ENCODE results near the gene AGA. TPM values are rescaled to one million over a fixed set of nuclear protein-coding genes. Genes with fewer than 3 reads are reported as not detected.

The AGA gene
- total and polyA plus RNA-seq, 9 donors, result 8.9 to 25.0 (median 17.6) TPM

GRCh38 chr4:177436456-177436855 is 5.8 kb downstream of the AGA start:
- Histone ChIP-seq H3K27ac (no peak overlapping the region), H3K4me3 (no peak overlapping the region), H3K36me3 (no peaks in the 10 kb centered on the region), H3K27me3 (no peaks in the 10 kb centered on the region), H3K9me3 (no peaks in the 10 kb centered on the region), H3K4me1 (ENCODE audit: insufficient read depth) (no peaks in the 10 kb centered on the region)
- 44 to 56% (median 46%) methylated on average over 7 of the region's 7 CpGs for WGBS, 3 donors
- intact Hi-C loops (cut with DNase I), result no loop called here
- DNase-seq, result peak; percentile 21 to 63 (median 33)
- TF ChIP-seq POLR2A (IDR thresholded peaks at IDR 0.05) (no peak), EP300 (IDR thresholded peaks at IDR 0.05) (no peak)
- TF ChIP-seq, protein P1, sequence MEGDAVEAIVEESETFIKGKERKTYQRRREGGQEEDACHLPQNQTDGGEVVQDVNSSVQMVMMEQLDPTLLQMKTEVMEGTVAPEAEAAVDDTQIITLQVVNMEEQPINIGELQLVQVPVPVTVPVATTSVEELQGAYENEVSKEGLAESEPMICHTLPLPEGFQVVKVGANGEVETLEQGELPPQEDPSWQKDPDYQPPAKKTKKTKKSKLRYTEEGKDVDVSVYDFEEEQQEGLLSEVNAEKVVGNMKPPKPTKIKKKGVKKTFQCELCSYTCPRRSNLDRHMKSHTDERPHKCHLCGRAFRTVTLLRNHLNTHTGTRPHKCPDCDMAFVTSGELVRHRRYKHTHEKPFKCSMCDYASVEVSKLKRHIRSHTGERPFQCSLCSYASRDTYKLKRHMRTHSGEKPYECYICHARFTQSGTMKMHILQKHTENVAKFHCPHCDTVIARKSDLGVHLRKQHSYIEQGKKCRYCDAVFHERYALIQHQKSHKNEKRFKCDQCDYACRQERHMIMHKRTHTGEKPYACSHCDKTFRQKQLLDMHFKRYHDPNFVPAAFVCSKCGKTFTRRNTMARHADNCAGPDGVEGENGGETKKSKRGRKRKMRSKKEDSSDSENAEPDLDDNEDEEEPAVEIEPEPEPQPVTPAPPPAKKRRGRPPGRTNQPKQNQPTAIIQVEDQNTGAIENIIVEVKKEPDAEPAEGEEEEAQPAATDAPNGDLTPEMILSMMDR (IDR thresholded peaks at IDR 0.05), result no peak

GRCh38 chr4:177434667-177435066 is 7.6 kb downstream of the AGA start:
- no peaks in the 10 kb centered on the region for H3K27me3 ChIP-seq
- no peaks in the 10 kb centered on the region for H3K36me3 ChIP-seq
- H3K4me3 ChIP-seq, result no peak overlapping the region
- no peak overlapping the region for H3K27ac ChIP-seq
- H3K9me3 ChIP-seq, result no peaks in the 10 kb centered on the region
- no peak for DNase-seq
- no peaks in the 10 kb centered on the region for H3K4me1 ChIP-seq (ENCODE audit: insufficient read depth)
- 92 to 97% (median 96%) methylated on average over 8 of the region's 8 CpGs for WGBS, 3 donors
- TF ChIP-seq POLR2A (IDR thresholded peaks at IDR 0.05) (no peak), EP300 (IDR thresholded peaks at IDR 0.05) (no peak)
- TF ChIP-seq, protein P1 (IDR thresholded peaks at IDR 0.05), result no peak
- intact Hi-C loops (cut with DNase I), result no loop called here

- DNase-seq, result no peak
- Histone ChIP-seq H3K9me3 (no peaks in the 10 kb centered on the region), H3K4me3 (no peak overlapping the region), H3K4me1 (ENCODE audit: insufficient read depth) (no peaks in the 10 kb centered on the region), H3K27me3 (no peaks in the 10 kb centered on the region), H3K36me3 (no peaks in the 10 kb centered on the region), H3K27ac (no peak overlapping the region)
- WGBS, 3 donors, result 39 to 59% (median 47%) methylated on average over 1 of the region's 1 CpG
- TF ChIP-seq, protein P1 (IDR thresholded peaks at IDR 0.05), result no peak
- TF ChIP-seq POLR2A (IDR thresholded peaks at IDR 0.05) (no peak), EP300 (IDR thresholded peaks at IDR 0.05) (no peak)
- intact Hi-C loops (cut with DNase I), result no loop called here
Observed at GRCh38 chr4:177427192-177427591, 15.0 kb downstream of the AGA start.

GRCh38 chr4:177419434-177419833 is 22.8 kb downstream of the AGA start:
- H3K27me3 ChIP-seq, result no peaks in the 10 kb centered on the region
- no peak overlapping the region for H3K27ac ChIP-seq
- H3K36me3 ChIP-seq, result no peaks in the 10 kb centered on the region
- TF ChIP-seq EP300 (IDR thresholded peaks at IDR 0.05) (no peak), POLR2A (IDR thresholded peaks at IDR 0.05) (no peak)
- TF ChIP-seq, protein P1 (IDR thresholded peaks at IDR 0.05), result no peak
- no peak overlapping the region for H3K4me3 ChIP-seq
- no peaks in the 10 kb centered on the region for H3K4me1 ChIP-seq (ENCODE audit: insufficient read depth)
- DNase-seq, result no peak
- intact Hi-C loops (cut with DNase I), result no loop called here
- 72 to 85% (median 77%) methylated on average over 3 of the region's 3 CpGs for WGBS, 3 donors
- no peaks in the 10 kb centered on the region for H3K9me3 ChIP-seq

DNA sequence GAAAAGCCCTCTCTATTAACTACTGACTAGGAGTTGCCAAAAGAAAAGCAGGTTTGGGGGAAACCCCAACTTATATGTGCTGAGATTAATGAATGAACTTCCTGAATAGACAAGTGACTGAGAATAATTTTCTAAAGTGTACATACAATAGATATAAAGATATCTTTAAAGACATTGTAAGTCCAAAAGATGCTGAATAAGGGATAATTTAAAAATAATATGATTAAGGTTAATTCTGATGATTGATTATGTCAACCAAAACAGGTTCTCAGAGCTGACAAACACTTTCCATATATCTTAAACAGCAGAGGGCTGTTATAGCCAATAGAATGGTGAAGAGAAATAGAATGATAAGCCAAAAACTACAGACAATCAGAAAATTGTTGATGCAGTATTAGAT is 28.6 kb downstream of the AGA start:
- no peaks in the 10 kb centered on the region for H3K9me3 ChIP-seq
- no peaks in the 10 kb centered on the region for H3K36me3 ChIP-seq
- no peak for DNase-seq
- no peak overlapping the region for H3K27ac ChIP-seq
- no peak overlapping the region for H3K4me3 ChIP-seq
- no peak for TF ChIP-seq POLR2A (IDR thresholded peaks at IDR 0.05)
- TF ChIP-seq, protein P1 (IDR thresholded peaks at IDR 0.05), result no peak
- TF ChIP-seq EP300 (IDR thresholded peaks at IDR 0.05), result no peak
- intact Hi-C loops (cut with DNase I), result no loop called here
- H3K4me1 ChIP-seq (ENCODE audit: insufficient read depth), result no peaks in the 10 kb centered on the region
- no peaks in the 10 kb centered on the region for H3K27me3 ChIP-seq

Data from ovary (tissue), 9 donors.